Adrenal gland (tissue), 12 donors: ENCODE results near the gene MGST3. TPM values are rescaled to one million over a fixed set of nuclear protein-coding genes. Genes with fewer than 3 reads are reported as not detected.
A peak's percentile ranks its signal among the peaks of the same experiment; 100 is the strongest.

Experiments
- DNase-seq, 7 donors: peaks; one replicate each; pipeline ENCODE4 v3.0.0-alpha.2; 2019 to 2020
- H3K27ac ChIP-seq, 5 donors: fragments of 200-600 bp; sonication (generic) in 4 of 5; 1 replicate in 3 of 5; 2 replicates in 2 of 5; pipeline versions ENCODE4 v1.5.1 to v1.8.0; 2016 to 2020; ENCODE audit warnings: mild to moderate bottlenecking in 1 of 5
- H3K27me3 ChIP-seq: fragments of 200-600 bp; 2 replicates; pipeline ENCODE4 v1.8.0; 2021
- H3K36me3 ChIP-seq, 2 donors: fragments of 200-600 bp; replicated peaks in 1 of 2; 1 replicate in 1 of 2; 2 replicates in 1 of 2; pipeline versions ENCODE4 v1.5.1 to v1.8.0; 2018 to 2022
- H3K4me1 ChIP-seq, 2 donors: fragments of 200-600 bp; replicated peaks in 1 of 2; 1 replicate in 1 of 2; 2 replicates in 1 of 2; pipeline versions ENCODE4 v1.5.1 to v1.8.0; 2018 to 2021
- H3K4me3 ChIP-seq, 4 donors: fragments of 200-600 bp; sonication (generic) in 3 of 4; one replicate each; pipeline ENCODE4 v1.5.1; 2016 to 2018
- H3K9me3 ChIP-seq, 3 donors: fragments of 200-600 bp; sonication (generic) in 1 of 3; replicated peaks in 1 of 3; 1 replicate in 2 of 3; 2 replicates in 1 of 3; pipeline versions ENCODE4 v1.5.1 to v1.8.0; 2016 to 2021
- CTCF ChIP-seq, 6 experiments: fragments of 450-650 bp in 4 of 6; fragments of 200-600 bp in 2 of 6; sonication (generic) in 1 of 6; IDR thresholded peaks; 1 replicate in 5 of 6; 2 replicates in 1 of 6; pipeline versions ENCODE4 v1.5.1 to v1.8.0; 2016 to 2021; ENCODE audit warnings: antibody characterized with exemption in 6 of 6, mild to moderate bottlenecking in 2 of 6, moderate library complexity in 1 of 6
- POLR2A ChIP-seq, 2 donors: fragments of 450-650 bp; IDR thresholded peaks; one replicate each; pipeline ENCODE4 v1.6.1; 2017; ENCODE audit warnings: antibody characterized with exemption in 2 of 2, mild to moderate bottlenecking in 2 of 2, moderate library complexity in 1 of 2
- WGBS, 4 donors: extraction: QIAGEN DNeasy Blood & Tissue Kit in 2 of 4; methylation state at CpG; one replicate each; pipeline versions ENCODE4 v1.1.5 to v1.1.7; 2013 to 2017; 5-methylcytosine and 5-hydroxymethylcytosine counted together
- intact Hi-C, 2 donors: fragments of 100-400 bp; cut with DNase I; formaldehyde crosslinking; loops; one replicate each; pipeline versions ENCODE4 v1.14.1 to v1.15.0; 2022 to 2023
- polyA plus RNA-seq, 3 donors: library from polyadenylated mRNA; stranded (reverse); fragments of 200-250 nt in 2 of 3; fragments of 350-450 nt in 1 of 3; fragmentation: Illumina TruSeq in 1 of 3; extraction: RNeasy Lipid Tissue Mini Kit (QIAGEN cat#74804) in 1 of 3; gene quantifications; one replicate each; pipeline ENCODE4 v1.2.3, GENCODE V29; 2013 to 2014
- total RNA-seq, 9 donors: library from RNA; depleted of rRNA in 4 of 9; stranded (reverse); fragments of >200 nt in 4 of 9; fragments of 120-200 nt in 1 of 9; fragmentation: NEBNext Ultra II Directional in 1 of 9; extraction: Animal tissue kit (Norgen Biotek cat#: 25700) in 1 of 9; gene quantifications; one replicate each; pipeline versions ENCODE4 v1.1.0 to v1.2.4, GENCODE V29; 2013 to 2023
- donor health status: healthy with polysubstance abuse.
- donor health status: Bipolar disorder and iron deficiency.
- donor health status: DM: yes; HTN: yes; CAD: no.
- donor health status: DM: no; HTN: no; CAD: no.
- donor health status: DM: no; HTN: no; CAD: no.
- donor health status: DM: yes; HTN: yes; CAD: no.

MGST3 gene
- total and polyA plus RNA-seq, 12 donors, result 193 to 441 (median 288) TPM

GRCh38 chr1:165592945-165593823 lies 37.9 kb upstream of the MGST3 start:
- no peak overlapping the region for H3K4me3 ChIP-seq
- no peaks in the 10 kb centered on the region for H3K9me3 ChIP-seq
- WGBS, 4 donors, result 0 to 1% (median 1%) methylated on average over 9 to 10 of the region's 10 CpGs
- H3K4me1 ChIP-seq, result peaks cover 7% of the 10 kb centered on the region in 2 donors
- peaks cover 9% of the 10 kb centered on the region for H3K27me3 ChIP-seq
- no peak overlapping the region for H3K27ac ChIP-seq
- H3K36me3 ChIP-seq, result no peaks in the 10 kb centered on the region
- peak; percentile 57 to 93 (median 79) for DNase-seq
- intact Hi-C loops, result loop anchor here (5.0 to 10.0 kb wide), 3 partner anchors 181 to 338 kb away; no protein-coding TSS in a partner anchor
- TF ChIP-seq CTCF (IDR thresholded peaks at IDR 0.05) (peak; percentile 94 to 97 (median 96)), POLR2A (IDR thresholded peaks at IDR 0.05) (no peak)

GRCh38 chr1:165595246-165595938 lies 35.6 kb upstream of the MGST3 start:
- Histone ChIP-seq H3K27me3 (peaks cover 9% of the 10 kb centered on the region), H3K4me1 (peaks cover 12 to 13% of the 10 kb centered on the region in 2 donors), H3K9me3 (no peaks in the 10 kb centered on the region), H3K36me3 (no peaks in the 10 kb centered on the region), H3K4me3 (no peak overlapping the region), H3K27ac (no peak overlapping the region)
- intact Hi-C loops, result loop anchor here in 1 of 2 donors (2.0 to 10.0 kb wide), 2 partner anchors 203 to 341 kb away; no protein-coding TSS in a partner anchor
- TF ChIP-seq POLR2A (IDR thresholded peaks at IDR 0.05) (no peak), CTCF (IDR thresholded peaks at IDR 0.05) (no peak)
- no peak for DNase-seq
- 61 to 68% (median 64%) methylated on average over 1 of the region's 1 CpG for WGBS, 4 donors

DNA sequence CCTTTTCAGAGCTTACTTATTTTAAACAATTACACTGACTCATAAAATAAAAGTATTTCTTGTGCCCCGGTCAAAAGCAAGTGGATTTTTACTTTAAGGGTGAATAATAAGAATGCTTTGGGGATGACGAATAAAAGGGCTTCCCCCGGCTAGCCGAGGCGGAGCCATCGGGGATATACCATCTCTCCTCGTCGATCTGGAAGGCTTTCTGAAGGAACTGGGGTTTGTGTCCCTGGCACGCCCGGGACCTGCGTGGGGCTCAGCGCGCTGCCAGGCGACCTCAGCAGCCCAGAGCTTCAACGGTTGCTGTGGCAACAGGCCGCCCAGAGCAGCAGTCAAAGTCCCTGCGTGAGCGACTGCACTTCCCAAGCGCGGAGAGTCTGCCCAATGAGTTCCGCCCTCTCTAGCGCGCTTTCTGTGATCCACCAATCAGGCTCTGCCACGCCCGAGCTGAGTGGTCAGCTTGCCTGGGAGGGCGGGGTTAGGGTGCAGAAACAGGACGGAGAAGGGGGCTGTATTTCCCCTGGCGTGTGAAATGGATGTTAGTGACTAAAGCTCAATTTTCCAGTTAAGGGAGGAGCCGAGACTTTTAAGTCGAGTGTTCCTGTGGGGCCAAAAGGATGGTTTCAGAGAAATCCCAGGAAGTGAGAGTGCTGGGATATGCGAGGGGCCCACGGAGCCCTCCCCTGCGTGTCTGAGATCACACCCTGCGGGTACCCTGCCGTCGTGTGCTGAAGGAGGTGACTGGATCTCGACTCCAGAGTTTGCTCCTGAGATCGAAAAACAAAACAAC lies 33.0 kb upstream of the MGST3 start:
- Histone ChIP-seq H3K36me3 (no peaks in the 10 kb centered on the region), H3K4me3 (peak overlapping the region in 2 of 4 donors; percentile 38 to 66), H3K27me3 (peaks cover 9% of the 10 kb centered on the region), H3K4me1 (peaks cover 12 to 13% of the 10 kb centered on the region in 2 donors), H3K27ac (peak overlapping the region in 3 of 5 donors; percentile 45 to 74 (median 58)), H3K9me3 (no peaks in the 10 kb centered on the region)
- WGBS, 4 donors, result 0 to 1% (median 0%) methylated on average over 25 to 38 of the region's 38 CpGs
- peak; percentile 92 to 99 (median 97) for DNase-seq
- intact Hi-C loops, result loop anchor here in 1 of 2 donors (10.0 kb wide), 1 partner anchor 343 kb away; no protein-coding TSS in a partner anchor
- TF ChIP-seq CTCF (IDR thresholded peaks at IDR 0.05), result no peak
- no peak for TF ChIP-seq POLR2A (IDR thresholded peaks at IDR 0.05)
